Endometrium (tissue), 2 donors: ENCODE measurements around the gene SMTN.
"Not testable (repeated sequence)": the region's sequence is repeated elsewhere in the genome, so short reads cannot be mapped to it uniquely, and the experiment has no call there.

Source experiments
- FAIRE-seq: peaks from 2 replicates; lab custom pipeline; 2012; peaks lifted over from hg19 to GRCh38; lab: Jason Lieb, UNC
- donor health status: control.
- donor health status: control.

The SMTN gene

DNA sequence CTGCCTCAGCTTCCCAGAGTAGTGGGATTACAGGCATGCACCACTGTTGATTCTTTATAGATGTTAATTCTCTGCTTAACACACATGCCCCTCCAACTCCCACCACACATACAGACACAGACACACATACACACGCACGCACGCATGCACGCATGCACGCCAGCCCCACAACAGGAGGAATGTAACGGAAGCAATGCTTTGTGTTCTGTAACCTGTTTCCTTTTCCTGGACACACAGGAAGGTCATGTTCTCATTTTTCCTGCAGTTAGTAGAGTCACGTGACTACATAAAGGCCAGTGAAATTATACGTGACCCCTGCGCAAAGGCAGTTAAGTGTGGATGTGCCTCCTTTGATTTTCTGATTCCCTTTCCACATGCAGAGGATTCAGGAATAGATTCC, 8.0 kb upstream of the SMTN start:
- not testable (repeated sequence) for FAIRE-seq

DNA sequence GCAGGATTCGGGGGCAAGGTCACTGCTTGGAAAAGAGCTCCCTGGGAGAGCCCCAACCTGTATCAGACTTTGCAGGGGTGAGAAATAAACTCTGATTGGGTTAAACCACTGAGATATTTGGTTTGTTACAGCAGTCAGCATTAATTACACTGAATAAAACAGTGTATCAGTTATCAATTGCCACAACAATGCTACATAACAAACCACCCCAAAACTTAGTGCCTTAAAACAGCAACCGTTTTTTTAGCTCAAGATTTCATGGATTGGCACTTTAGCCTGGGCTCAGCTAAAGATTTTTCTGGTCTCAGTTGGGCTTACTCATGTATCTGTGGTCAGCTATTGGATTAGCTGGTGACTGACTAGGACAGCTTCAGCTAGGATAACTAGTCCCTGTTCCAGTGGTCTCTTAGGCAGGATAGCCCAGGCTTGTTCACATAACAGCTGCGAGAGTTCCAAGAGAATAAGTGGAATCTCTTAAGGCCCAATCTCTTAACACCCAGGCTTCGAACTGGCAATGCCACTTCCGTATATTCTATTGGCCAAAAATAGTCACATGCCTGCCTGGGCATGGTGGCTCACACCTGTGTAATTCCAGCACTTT, 7.5 kb upstream of the SMTN start:
- not testable (repeated sequence) for FAIRE-seq

DNA sequence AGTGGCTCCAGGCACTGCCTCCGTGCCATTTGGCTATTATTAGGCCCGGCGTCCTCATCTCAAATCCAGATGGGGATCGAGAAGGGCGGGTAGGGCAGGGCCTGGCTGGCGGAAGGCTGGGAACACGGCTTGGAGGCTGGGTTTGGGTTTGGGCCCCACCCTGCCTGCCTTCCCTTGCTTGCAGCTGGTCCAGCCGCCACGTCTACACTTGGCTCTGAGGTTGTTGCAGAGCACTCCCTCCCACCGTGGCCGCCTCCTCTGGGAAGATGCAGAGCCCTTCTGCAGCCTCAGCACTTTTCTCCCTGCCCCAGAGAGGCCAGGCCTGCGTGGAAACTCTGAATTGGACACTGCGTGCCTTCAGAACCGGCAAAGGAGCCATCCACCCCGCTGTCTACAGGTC, 5.2 kb upstream of the SMTN start:
- FAIRE-seq, result peak; percentile 33

DNA sequence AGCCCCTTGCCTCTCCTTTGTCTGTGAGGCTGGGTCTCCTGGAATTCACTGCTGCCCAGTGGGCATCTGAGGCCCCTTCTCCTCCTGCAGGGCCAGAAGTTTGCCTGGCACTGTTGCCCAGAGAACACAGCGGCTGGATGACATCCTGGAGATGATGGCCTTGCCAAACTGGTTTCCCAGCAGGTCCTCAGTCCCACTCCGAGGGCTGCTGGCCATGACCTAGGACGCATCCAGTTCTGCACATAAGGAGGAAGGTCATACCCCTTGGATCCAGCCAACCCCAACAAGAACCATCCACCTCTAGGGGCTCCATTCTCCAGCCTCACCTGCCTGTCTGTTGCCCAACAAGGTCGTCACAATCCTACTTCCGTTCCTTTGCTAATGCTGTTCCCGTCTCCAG, 3.4 kb upstream of the SMTN start:
- FAIRE-seq, result no peak

DNA sequence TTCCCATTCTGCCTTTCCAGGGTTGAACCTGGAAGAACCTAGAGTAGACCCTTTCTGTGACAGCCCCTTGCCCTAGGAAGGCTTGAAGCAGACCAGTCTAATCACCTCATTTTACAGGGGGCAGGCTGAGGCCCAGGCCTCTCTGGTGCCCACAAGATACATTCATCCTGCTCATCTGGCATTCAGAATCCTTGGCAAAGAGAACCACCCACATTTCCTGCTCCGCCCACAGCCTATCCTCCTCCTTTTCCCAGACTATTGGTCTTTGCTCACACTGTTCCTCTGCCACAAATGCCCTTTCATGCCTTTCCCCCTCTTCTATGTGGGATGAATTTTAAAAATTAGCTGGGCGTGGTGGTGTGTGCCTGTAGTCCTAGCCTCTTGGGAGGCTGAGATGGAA, 2.7 kb upstream of the SMTN start:
- FAIRE-seq, result not testable (repeated sequence)

DNA sequence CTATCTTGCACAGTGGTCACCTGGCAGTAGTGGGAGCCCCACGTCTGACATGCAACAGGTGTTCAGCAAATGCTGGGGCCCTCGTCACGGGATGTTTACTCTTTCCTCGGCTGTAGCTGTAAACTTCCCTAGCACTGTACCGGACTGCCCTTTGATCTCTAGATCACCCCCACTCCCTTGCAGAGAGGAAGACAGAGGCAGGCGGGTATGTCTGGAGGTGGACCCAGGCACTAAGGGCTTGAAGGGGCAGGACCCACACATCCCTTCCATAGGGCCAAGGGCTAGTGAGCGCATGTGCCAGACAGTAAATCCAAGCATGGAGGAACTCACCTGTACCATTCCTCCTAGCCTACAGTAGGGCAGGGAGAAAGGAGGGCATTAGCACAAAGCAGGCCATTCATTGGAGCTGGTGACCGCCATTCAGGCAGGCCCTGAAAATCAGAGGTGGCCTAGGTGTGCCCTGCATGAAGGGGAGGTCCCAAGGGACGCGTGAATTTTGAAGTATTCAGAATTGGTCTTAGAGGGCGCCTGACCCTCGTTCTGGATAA, 1.9 kb upstream of the SMTN start:
- FAIRE-seq, result no peak

DNA sequence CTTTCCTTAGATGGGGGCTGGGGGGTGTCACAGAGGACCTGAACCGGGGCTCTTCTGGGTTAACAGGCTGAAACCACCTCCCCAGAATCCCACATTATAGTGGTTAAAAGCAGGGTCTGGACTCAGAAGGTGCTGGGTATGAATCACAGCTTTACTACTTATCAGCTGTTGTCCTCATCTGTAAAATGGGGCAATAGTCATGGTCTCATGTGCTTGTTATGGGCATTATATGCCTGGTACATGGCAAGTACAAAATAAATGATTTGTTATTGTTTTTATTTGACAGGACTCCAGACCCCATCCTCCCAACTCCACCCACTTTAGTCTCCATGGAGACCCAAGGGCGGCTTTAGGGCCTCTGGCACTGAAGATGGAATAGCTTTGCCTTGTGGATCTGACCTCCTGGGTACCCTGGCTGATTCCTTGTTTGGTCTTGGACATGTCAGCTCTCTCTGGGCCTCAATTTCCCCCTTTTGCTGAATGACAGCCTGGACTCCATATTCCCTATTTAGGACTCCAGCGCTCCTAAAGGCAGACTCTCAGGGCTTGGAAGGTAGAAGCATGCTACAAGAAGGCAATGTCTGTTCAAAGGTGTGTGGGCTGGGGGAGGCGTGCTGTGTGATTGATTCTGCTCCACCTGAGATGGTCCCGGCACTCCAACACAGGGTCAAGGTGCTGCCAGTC, 812 bp upstream of the SMTN start:
- FAIRE-seq, result no peak

DNA sequence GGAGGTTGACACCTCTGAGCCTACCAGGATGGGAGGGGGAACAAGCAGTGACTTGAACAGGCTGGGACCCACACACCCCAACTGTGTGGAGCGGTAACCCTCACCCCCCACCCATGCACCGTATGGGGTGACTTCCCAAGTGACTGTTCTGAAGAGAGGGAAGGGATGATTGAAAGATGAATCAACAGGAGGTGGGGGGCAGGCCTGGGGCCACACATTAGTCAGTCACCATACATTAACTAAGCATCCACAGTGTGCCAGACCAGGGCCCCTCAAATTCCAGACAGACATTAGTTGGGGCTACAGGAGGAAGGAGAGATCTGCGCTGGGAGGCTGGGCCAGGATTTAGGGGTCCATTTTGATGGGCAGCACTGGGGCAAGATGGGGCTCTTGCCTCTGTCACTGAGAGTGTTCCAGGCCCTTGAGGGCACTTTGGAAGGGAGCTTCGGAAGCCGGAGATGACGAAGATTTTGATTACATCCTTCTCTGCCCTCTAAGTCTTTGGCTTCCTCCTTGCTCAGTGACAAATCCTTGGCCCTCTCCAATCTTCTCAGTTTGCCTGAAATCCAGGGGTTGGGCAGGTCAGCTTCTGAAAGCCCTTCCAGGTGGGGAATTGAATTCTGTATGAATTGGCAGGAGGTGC, 966 bp downstream of the SMTN start:
- FAIRE-seq, result no peak

DNA sequence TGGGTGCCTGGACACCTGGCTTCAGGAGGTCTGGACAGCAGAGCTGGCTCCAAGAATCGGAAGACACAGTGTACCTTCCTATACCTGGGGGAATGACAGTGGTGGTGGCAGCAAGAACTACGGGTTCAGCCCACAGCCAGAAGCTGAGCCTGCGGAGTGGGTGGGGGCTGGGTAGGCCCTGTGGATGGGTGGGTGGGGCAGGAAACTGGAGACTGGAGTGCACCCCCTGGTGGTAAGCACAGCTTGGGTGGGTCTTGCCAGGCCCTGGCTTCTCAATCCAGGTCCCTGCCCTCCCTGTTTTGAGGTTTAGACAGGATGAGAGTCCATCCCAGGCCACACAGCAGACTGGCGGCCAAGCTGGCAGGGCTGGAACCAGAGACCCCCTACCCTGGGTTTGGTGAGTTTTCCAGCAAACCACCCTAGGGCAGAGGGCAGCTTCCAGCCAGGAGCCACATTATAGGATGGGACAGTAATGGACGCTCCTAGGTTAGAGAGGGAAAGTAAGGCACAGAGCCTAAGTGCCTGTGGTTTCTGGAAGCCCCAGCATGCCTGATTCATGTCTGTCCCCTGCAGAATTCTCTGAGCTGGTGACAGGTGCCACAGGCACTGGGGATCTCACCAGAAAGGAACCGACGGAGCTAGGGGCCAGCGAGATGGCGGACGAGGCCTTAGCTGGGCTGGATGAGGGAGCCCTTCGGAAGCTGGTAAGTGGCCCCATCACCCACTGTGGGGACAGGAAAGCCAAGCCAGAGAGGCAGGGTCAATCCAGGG, 1.7 kb downstream of the SMTN start:
- no peak for FAIRE-seq

DNA sequence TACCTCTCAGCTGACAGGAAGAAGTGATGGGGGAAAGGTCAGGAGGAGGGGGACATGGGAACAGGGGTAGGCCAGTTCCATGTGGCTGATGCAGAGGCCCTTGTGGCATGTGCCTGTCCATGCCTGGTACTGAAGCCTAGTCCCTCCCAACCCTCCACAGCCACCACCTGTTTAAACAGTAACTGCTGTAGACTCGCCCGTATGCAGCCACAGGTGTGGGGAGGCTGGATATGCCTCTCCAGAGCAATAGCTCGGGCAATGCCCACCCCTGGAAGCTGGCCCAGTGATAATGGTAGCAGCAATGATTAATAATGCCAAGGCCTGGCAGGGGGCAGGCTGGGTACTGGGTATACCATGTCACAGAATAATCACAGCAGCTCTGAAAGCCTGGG, 2.3 kb downstream of the SMTN start:
- FAIRE-seq, result no peak

DNA sequence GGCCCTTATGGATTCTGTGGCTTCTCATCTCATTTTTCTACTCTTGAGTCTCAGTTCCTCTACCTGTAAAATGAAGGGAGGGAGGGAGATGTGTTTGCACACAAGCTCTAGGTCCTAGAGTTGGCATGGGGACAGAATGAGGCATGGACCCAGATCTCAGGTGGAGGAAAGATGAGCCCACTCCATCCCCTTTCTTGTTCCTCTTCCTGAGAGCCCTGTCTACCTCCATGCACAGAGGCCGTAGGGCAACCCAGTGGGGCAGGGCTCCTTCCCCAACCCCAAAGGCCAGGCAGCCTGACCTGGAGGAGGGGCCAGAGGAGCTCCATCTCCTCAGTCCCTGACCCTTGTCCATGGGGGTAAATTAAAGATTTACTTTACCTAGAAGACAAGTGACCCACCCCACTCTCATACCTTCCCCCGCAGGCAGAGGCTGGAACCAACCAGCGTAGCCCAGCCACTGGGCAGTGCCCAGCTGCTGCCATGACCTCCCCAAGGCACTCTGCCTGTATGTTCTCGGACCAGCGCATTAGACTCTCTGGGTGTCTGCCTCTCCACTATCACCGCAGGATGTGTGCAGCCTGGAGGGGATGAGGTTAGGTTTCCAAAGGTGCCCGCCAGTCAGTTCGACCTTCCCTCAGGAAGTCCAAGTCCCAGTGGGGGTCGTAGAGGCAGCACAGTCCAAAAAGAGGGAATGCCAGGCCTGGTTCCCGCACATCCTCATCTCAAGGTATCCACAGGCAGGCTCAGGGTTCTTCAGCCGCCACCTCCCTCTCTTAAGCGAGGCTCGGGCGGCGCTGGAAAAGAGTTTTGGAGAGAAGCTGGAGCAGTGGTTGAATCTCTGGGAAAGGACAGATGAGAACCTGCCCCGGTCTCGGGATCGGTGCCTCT, 3.0 kb downstream of the SMTN start:
- FAIRE-seq, result no peak

DNA sequence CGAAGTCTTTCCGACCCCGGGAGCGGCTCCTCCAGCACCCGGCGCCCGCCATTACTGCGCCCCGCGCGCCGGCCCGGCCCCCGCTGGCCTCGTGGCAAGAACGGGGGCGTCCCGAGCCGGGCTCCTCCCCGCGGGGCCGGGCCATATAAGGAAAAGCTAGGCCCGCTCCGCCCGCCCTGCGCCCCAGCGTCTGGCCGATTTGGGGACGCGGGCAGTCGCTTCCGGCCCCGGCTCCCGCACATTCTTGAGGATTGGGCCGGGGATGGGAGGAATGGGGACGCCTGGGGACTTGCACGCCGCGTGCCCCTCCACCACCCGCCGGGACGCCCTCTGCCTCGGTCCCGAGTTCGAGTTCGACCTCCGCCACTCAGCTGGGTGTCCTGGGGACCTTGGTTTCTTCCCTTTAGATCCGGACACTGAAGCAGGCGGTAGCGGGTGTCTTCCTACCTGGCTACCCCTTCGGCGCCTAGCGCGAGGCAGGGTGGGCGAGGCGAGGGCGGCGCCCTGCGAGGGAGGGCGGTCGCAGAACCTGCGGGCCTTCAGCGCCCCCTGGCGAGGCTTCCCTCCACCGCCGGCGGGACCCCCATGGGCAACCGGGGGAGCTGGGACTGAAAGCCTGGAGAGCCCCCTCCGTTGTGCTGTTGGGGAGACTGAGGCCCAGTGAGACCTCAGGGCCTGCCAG, 3.8 kb downstream of the SMTN start:
- no peak for FAIRE-seq

DNA sequence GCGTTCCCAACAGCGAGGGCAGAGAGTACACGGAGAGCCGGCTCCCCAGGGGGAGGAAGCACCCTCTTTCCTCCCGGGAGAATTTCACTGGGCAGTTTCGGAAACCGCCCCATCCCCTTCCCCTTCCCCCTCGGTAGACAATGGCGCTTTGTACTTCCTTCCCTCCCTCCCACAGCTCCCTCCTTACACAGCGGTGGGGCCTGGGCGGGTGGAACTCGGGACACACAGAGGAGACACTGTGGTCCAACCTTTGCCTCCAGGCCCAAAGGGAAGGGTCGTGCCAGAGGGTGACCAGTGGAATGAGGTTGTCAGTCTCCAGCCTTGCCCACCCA, 4.3 kb downstream of the SMTN start:
- no peak for FAIRE-seq

DNA sequence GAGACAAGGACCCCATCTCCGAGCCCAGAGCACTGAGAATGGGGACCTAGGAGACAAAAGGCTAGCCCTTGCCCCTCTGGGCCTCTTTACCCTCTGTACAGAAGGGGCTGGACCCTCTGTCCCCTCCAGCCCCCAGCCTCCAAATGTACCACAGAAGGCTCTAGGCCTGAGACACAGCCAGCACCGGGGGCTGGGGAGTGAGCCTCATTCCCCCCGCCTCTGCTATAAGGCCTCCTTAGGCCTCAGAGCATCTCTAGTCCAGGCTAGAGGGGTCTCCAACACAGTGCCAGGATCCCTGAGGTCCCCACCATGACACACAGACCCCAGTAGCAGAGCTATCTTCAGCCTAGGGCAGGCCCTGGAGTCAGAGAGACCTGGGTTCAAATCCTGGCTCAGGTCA, 4.8 kb downstream of the SMTN start:
- no peak for FAIRE-seq

DNA sequence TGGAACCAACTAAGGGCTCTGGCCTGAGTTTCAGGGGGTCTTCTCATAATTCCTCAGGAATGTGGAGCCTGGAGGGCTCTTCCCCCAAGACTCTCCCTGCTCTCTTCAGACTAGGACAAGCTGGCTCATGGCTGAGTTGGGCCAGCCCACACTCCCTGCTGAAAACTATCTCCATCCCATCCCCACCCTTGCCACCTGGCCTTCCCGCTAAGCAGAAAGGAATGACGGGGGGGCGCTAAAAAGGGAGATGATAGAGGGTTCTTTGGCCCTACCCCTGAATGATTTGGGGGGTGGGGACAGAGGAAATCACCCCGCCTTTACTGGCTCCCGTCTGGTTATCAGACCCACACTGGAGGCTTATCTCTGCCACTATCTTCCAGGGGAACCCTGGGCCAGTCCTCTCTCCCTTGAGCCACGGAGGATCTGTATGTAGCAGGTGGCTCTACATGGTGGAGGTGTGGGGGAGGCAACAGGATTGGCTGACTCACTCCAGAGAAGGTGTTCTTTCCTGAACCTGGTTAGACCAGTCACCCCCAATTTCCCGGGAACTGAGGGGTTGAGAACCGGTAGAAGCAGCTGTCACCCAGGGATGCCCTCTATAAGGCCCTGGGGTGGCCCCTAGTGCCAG, 5.7 kb downstream of the SMTN start:
- no peak for FAIRE-seq

DNA sequence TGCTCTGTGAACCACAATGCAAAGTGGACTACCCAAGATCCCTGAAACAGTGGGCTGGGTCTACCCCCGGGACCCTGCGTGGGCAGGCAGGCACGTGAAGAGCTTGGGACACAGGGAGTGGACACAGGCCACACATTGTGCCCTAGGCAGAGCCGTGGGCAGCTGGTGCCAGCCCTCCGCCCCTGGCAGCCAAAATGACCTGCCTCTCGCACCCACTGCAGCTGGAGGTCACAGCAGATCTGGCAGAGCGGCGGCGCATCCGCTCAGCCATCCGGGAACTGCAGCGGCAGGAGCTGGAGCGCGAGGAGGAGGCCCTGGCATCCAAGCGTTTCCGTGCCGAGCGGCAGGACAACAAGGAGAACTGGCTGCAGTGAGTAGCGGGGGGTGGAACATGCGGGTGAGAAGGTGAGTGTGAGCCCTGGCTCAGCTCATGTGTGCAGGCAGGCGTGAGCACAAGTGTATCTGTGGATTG, 6.7 kb downstream of the SMTN start:
- FAIRE-seq, result no peak

DNA sequence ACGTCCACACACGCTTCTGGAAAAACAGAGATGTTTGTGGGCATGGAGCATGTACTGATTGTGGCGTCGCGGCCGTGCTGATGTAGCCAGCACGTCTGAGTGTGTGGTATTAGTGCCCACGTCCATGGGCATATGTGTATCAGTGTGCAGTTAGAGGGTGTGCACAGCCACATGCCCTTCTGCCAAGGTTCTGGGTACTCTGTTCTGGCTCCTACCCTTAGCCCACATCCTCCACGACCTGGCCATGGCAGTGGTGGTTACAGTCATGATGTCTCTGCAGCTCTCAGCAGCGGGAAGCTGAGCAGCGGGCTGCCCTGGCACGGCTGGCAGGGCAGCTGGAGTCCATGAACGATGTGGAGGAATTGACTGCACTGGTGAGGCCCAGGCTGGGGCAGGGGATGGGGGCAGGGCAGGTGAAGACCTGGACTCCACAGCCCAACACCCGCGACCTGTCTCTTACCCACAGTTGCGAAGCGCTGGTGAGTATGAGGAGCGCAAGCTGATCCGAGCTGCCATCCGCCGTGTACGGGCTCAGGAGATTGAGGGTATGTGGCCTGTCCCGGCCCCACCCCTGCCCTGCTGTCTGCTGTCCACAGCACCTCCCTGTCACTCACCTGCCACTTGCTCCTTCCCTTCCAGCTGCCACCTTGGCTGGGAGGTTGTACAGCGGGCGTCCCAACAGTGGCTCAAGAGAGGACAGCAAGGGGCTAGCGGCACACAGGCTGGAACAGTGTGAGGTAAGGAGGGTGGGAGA, 7.3 kb downstream of the SMTN start:
- no peak for FAIRE-seq

DNA sequence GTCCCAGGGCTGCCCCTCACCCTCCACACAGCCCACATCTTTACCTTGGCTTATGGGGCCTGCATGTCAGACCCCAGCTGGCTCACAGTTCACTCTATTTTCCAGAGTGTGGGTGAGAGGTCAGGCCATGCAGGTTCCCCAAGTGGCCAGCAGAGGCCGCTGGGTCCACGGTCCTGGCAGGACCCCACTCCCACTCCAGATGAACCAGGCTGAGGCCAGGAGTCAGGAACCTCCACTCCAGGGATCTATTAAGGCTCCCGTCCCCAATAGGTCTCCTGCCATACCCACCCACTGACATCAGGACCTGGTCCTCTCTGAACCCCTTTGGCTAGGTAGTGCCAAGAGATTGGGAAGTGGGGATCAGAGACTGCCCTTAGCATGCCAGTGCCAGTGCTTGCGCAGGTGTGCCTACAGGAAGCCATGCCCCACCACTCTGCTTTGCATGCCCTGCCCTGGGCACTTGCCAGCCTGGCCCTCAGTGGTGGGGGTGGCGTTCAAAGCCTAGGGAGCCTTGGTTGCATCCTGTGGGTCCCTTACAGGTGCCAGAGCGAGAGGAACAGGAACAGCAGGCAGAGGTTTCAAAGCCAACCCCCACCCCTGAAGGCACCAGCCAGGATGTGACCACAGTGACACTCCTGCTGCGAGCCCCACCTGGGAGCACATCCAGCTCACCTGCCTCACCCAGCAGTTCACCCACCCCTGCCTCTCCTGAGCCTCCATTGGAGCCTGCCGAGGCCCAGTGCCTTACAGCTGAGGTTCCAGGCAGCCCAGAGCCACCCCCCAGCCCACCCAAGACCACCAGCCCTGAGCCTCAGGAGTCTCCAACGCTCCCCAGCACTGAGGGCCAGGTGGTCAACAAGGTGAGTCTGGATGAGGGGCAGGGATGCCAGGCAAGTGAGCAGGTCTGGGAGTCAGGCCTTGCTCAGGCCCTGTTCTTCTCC, 8.3 kb downstream of the SMTN start:
- no peak for FAIRE-seq
